NB4 (cell line): ENCODE measurements around the gene RDH11.

ENCODE experiments used
- MYC ChIP-seq: IDR thresholded peaks from 2 replicates; pipeline ENCODE4 v1.6.1; 2011; ENCODE audit warnings: low read depth, low read length
- POLR2A ChIP-seq: IDR thresholded peaks from 2 replicates; pipeline ENCODE4 v1.6.1; 2011; ENCODE audit warnings: mild to moderate bottlenecking; ENCODE audit not compliant: insufficient read length; ENCODE audit errors: extremely low read depth
- TF ChIP-seq, protein P1 (sequence below): IDR thresholded peaks from one replicate; pipeline ENCODE4 v1.5.1; 2012; ENCODE audit warnings: low read depth, low read length
- TF ChIP-seq, protein P2 (sequence below): IDR thresholded peaks from 2 replicates; pipeline ENCODE4 v1.6.1; 2011; ENCODE audit warnings: low read depth, low read length

DNA sequence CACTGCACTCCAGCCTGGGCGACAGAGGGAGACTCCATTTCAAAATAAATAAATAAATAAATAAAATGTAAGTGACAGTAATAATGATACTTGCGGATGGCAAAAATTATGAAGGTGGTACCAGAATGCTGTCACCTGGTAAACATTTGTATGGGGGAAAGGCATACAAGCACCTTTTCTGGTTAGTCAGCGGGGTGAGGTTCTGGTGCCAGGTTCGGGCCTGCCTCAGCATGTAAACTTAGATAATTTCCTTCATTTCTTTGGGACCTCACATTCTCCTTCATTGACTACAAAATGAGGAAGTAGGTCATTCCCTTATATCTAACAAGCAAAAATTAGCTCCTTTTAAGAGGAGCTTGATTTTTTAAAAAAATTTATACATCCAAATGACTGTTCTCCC, 31.9 kb downstream of the RDH11 start:
- TF ChIP-seq, protein P1, sequence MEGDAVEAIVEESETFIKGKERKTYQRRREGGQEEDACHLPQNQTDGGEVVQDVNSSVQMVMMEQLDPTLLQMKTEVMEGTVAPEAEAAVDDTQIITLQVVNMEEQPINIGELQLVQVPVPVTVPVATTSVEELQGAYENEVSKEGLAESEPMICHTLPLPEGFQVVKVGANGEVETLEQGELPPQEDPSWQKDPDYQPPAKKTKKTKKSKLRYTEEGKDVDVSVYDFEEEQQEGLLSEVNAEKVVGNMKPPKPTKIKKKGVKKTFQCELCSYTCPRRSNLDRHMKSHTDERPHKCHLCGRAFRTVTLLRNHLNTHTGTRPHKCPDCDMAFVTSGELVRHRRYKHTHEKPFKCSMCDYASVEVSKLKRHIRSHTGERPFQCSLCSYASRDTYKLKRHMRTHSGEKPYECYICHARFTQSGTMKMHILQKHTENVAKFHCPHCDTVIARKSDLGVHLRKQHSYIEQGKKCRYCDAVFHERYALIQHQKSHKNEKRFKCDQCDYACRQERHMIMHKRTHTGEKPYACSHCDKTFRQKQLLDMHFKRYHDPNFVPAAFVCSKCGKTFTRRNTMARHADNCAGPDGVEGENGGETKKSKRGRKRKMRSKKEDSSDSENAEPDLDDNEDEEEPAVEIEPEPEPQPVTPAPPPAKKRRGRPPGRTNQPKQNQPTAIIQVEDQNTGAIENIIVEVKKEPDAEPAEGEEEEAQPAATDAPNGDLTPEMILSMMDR, result no peak
- no peak for TF ChIP-seq POLR2A
- TF ChIP-seq MYC, result no peak
- TF ChIP-seq, protein P2, sequence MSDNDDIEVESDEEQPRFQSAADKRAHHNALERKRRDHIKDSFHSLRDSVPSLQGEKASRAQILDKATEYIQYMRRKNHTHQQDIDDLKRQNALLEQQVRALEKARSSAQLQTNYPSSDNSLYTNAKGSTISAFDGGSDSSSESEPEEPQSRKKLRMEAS, result no peak
